DOHH2 (cell line): ENCODE results near the gene INSC.

Source experiments
- EZH2phosphoT487 ChIP-seq: fragments of 200-600 bp; sonication (generic); IDR thresholded peaks from 2 replicates; pipeline ENCODE4 v1.6.1; 2017; ENCODE audit warnings: borderline replicate concordance, mild to moderate bottlenecking, antibody characterized with exemption, low read length, moderate library complexity, mixed read lengths
- TF ChIP-seq, protein P1 (sequence below): fragments of 200-600 bp; sonication (generic); IDR thresholded peaks from one replicate; pipeline ENCODE4 v1.5.1; 2014; ENCODE audit warnings: antibody characterized with exemption, mild to moderate bottlenecking, low read depth, low read length; ENCODE audit not compliant: poor library complexity, severe bottlenecking

DNA sequence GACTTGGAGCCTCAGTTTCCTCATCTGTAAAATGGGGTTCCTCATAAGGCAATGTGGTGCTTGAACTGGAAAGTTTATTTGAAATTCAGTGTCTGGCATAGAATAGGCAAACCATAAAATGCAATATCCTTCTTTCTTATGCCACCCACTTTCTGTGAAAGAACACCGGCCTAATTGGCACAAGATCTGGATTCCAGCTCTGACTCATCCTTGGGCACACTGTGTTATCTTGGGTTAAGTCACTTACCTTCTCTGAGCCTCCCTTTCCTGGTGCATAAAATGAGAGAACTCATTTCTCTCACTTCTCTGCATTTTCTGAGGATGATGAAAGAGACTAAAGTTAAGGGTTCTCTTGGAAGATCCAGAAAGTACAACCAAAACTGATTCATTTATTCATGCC, 5.1 kb downstream of the INSC start:
- TF ChIP-seq EZH2phosphoT487, result no peak
- TF ChIP-seq, protein P1, sequence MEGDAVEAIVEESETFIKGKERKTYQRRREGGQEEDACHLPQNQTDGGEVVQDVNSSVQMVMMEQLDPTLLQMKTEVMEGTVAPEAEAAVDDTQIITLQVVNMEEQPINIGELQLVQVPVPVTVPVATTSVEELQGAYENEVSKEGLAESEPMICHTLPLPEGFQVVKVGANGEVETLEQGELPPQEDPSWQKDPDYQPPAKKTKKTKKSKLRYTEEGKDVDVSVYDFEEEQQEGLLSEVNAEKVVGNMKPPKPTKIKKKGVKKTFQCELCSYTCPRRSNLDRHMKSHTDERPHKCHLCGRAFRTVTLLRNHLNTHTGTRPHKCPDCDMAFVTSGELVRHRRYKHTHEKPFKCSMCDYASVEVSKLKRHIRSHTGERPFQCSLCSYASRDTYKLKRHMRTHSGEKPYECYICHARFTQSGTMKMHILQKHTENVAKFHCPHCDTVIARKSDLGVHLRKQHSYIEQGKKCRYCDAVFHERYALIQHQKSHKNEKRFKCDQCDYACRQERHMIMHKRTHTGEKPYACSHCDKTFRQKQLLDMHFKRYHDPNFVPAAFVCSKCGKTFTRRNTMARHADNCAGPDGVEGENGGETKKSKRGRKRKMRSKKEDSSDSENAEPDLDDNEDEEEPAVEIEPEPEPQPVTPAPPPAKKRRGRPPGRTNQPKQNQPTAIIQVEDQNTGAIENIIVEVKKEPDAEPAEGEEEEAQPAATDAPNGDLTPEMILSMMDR, result no peak
